Measurements from ENCODE around the gene ABR. TPM values are rescaled to one million over a fixed set of nuclear protein-coding genes. Genes with fewer than 3 reads are reported as not detected.

Gene ABR
- total RNA-seq, 1 experiment from 2014 or later = 172 TPM

DNA sequence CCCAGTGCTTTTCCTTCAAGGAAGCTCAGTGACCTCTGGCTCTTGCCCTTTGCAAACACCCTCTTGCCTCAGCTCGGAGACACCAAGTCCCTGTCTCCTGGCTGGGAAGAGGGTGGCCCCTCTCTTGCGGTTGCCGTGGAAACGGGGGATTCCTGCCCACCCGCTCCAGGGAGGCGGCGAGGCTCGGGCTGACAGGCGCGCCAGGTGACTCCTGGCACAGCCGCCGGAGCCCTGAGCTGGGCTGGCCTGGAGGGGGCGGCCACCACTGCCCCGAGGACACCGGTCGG lies 71.4 kb downstream of the ABR start:
- H3K4me3 ChIP-seq (ENCODE audit: low read depth in 2 of 2, low read length in 2 of 2) = peak overlapping the region; percentile 61 to 75
- DNase-seq (ENCODE audit: low read depth, low spot score) = no peak
- in situ Hi-C loops (cut with HindIII; ENCODE audit: low pct_unique_long_range_greater_than_20kb, low sequenced_read_pairs) (no loop called here), intact Hi-C loops (cut with micrococcal nuclease; ENCODE audit: unreplicated experiment) (no loop called here)
- peak overlapping the region; percentile 84 for H3K27ac ChIP-seq (ENCODE audit: low read length)
- TF ChIP-seq SIN3A (IDR thresholded peaks at IDR 0.05; ENCODE audit: borderline replicate concordance, insufficient read depth, low read depth, low read length) = no peak
- TF ChIP-seq, protein P1, sequence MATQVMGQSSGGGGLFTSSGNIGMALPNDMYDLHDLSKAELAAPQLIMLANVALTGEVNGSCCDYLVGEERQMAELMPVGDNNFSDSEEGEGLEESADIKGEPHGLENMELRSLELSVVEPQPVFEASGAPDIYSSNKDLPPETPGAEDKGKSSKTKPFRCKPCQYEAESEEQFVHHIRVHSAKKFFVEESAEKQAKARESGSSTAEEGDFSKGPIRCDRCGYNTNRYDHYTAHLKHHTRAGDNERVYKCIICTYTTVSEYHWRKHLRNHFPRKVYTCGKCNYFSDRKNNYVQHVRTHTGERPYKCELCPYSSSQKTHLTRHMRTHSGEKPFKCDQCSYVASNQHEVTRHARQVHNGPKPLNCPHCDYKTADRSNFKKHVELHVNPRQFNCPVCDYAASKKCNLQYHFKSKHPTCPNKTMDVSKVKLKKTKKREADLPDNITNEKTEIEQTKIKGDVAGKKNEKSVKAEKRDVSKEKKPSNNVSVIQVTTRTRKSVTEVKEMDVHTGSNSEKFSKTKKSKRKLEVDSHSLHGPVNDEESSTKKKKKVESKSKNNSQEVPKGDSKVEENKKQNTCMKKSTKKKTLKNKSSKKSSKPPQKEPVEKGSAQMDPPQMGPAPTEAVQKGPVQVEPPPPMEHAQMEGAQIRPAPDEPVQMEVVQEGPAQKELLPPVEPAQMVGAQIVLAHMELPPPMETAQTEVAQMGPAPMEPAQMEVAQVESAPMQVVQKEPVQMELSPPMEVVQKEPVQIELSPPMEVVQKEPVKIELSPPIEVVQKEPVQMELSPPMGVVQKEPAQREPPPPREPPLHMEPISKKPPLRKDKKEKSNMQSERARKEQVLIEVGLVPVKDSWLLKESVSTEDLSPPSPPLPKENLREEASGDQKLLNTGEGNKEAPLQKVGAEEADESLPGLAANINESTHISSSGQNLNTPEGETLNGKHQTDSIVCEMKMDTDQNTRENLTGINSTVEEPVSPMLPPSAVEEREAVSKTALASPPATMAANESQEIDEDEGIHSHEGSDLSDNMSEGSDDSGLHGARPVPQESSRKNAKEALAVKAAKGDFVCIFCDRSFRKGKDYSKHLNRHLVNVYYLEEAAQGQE (IDR thresholded peaks at IDR 0.05; ENCODE audit: insufficient read depth in 1 of 2, low read depth in 2 of 2, low read length in 1 of 2) = no peak
- POLR2A ChIA-PET = no interaction called here
- CTCF ChIA-PET = no interaction called here
- no peaks in the 10 kb centered on the region for H3K36me3 ChIP-seq (ENCODE audit: control insufficient read depth, insufficient read depth, low read length)
- no peaks in the 10 kb centered on the region for H3K27me3 ChIP-seq (ENCODE audit: control insufficient read depth, insufficient read depth, low read length)
- peaks cover 46% of the 10 kb centered on the region for H3K4me1 ChIP-seq (ENCODE audit: control insufficient read depth, insufficient read depth, low read length)
- H3K9me3 ChIP-seq (ENCODE audit: control insufficient read depth, insufficient read depth, low read depth, low read length) = no peaks in the 10 kb centered on the region
- no TSS peak for BruUV-seq (replicated peaks)
- peak; percentile 2; the same call in 1 of the 2 replicates for ATAC-seq

DNA sequence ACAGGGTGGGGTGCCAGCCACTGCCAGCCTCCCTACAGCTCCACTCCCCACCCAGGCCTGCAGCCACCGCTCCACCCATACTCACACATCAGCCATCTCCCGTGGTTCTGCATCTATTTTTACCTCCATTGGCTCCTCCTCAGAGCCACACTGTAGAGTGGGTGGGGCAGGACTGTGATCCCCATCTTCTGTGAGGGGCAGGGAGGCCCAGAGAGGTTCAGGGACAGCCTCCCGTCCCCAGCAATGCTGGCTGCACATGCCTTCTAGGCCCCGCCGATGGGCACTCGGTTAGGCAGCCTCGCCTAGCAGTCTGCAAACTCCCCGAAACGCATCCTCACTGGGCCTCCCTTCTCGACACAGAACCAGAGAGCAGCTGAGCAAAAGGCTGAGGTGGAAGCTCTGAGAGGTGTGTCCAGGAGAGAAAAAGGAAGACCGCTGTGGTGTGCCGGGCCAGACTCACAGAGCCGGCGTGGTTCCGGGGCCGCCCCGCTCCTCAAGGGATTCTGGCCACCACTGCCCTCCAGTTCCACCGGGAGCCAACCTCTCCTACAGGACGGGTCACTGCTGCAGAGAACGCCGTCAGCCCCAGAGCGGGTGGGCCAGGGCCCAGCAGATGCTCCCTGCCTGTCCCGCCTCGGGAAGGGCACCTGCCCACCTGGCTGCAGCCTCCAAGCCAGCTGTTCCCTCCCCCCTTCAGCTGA lies 71.9 kb downstream of the ABR start:
- Histone ChIP-seq H3K36me3 (ENCODE audit: control insufficient read depth, insufficient read depth, low read length) (no peaks in the 10 kb centered on the region), H3K4me1 (ENCODE audit: control insufficient read depth, insufficient read depth, low read length) (peaks cover 43% of the 10 kb centered on the region), H3K27ac (ENCODE audit: low read length) (peak overlapping the region; percentile 84), H3K9me3 (ENCODE audit: control insufficient read depth, insufficient read depth, low read depth, low read length) (no peaks in the 10 kb centered on the region), H3K4me3 (ENCODE audit: low read depth in 2 of 2, low read length in 2 of 2) (peak overlapping the region; percentile 61 to 75), H3K27me3 (ENCODE audit: control insufficient read depth, insufficient read depth, low read length) (no peaks in the 10 kb centered on the region)
- ChIA-PET POLR2A (interaction anchor here (0.5 kb wide), 1 partner anchor 17 kb away, joined by 15 read pairs; no protein-coding TSS in a partner anchor), CTCF (no interaction called here)
- intact Hi-C loops (cut with micrococcal nuclease; ENCODE audit: unreplicated experiment) = no loop called here
- BruUV-seq (replicated peaks) = no TSS peak
- TF ChIP-seq, protein P1 (IDR thresholded peaks at IDR 0.05; ENCODE audit: insufficient read depth in 1 of 2, low read depth in 2 of 2, low read length in 1 of 2) = no peak
- 0 out of 2 replicates have a peak, but pooled peaks have one; percentile 23 for TF ChIP-seq POLR2AphosphoS5 (IDR thresholded peaks at IDR 0.05; ENCODE audit: low read depth, low read length)
- 0 out of 2 replicates have a peak, but pooled peaks have one; percentile 32 for TF ChIP-seq SIN3A (IDR thresholded peaks at IDR 0.05; ENCODE audit: borderline replicate concordance, insufficient read depth, low read depth, low read length)
- no peak for ATAC-seq
- in situ Hi-C loops (cut with HindIII; ENCODE audit: low pct_unique_long_range_greater_than_20kb, low sequenced_read_pairs) = no loop called here
- no peak for DNase-seq (ENCODE audit: low read depth, low spot score)
